Measurements from ENCODE around the gene CCDC136.

The CCDC136 gene

GRCh38 chr7:128845987-128846386 is 54.2 kb downstream of the CCDC136 start:
- Histone ChIP-seq H2AFZ (ENCODE audit: low read length) (no peak overlapping the region), H3K4me2 (ENCODE audit: low read length) (no peak overlapping the region), H4K20me1 (ENCODE audit: insufficient read depth, low read length) (no peaks in the 10 kb centered on the region), H3F3A (ENCODE audit: insufficient read depth, low read length) (no peaks in the 10 kb centered on the region), H3K79me2 (ENCODE audit: insufficient read depth, low read length) (no peaks in the 10 kb centered on the region), H3K27me3 (ENCODE audit: insufficient read depth, low read length) (no peaks in the 10 kb centered on the region; the same call in 1 of the 2 replicates), H3K9me2 (ENCODE audit: low read depth, low read length) (no peaks in the 10 kb centered on the region), H3K9me3 (ENCODE audit: low read length) (no peaks in the 10 kb centered on the region), H3K9ac (ENCODE audit: low read length) (no peak overlapping the region), H3K36me3 (ENCODE audit: insufficient read depth, low read length) (no peaks in the 10 kb centered on the region), H3K4me1 (ENCODE audit: insufficient read depth, low read length, severe bottlenecking) (peaks cover 3% of the 10 kb centered on the region), H3K4me3 (ENCODE audit: low read depth, low read length, poor library complexity, severe bottlenecking) (no peak overlapping the region), H3K27ac (ENCODE audit: low read depth, low read length, poor library complexity, severe bottlenecking) (no peak overlapping the region)
- TF ChIP-seq EZH2 (IDR thresholded peaks at IDR 0.05; ENCODE audit: borderline replicate concordance, low read length), result no peak
- no peak for TF ChIP-seq CTCF (IDR thresholded peaks at IDR 0.05; ENCODE audit: low read length)

- Histone ChIP-seq H3K79me2 (ENCODE audit: insufficient read depth, low read length) (no peaks in the 10 kb centered on the region), H2AFZ (ENCODE audit: low read length) (no peak overlapping the region), H4K20me1 (ENCODE audit: insufficient read depth, low read length) (no peaks in the 10 kb centered on the region)
These were observed 55.1 kb downstream of the CCDC136 start for GRCh38 chr7:128846781-128847444.

GRCh38 chr7:128847721-128848211 is 56.0 kb downstream of the CCDC136 start:
- no peaks in the 10 kb centered on the region for H3K9me3 ChIP-seq (ENCODE audit: low read length)
- H3K79me2 ChIP-seq (ENCODE audit: insufficient read depth, low read length), result no peaks in the 10 kb centered on the region
- H3K4me3 ChIP-seq (ENCODE audit: low read depth, low read length, poor library complexity, severe bottlenecking), result no peak overlapping the region
- peaks cover 11% of the 10 kb centered on the region; the same call in 1 of the 2 replicates for H3K27me3 ChIP-seq (ENCODE audit: insufficient read depth, low read length)
- H3K9ac ChIP-seq (ENCODE audit: low read length), result no peak overlapping the region
- H3K36me3 ChIP-seq (ENCODE audit: insufficient read depth, low read length), result no peaks in the 10 kb centered on the region
- no peaks in the 10 kb centered on the region for H3K9me2 ChIP-seq (ENCODE audit: low read depth, low read length)
- no peaks in the 10 kb centered on the region for H3F3A ChIP-seq (ENCODE audit: insufficient read depth, low read length)
- H2AFZ ChIP-seq (ENCODE audit: low read length), result no peak overlapping the region
- H3K27ac ChIP-seq (ENCODE audit: low read depth, low read length, poor library complexity, severe bottlenecking), result no peak overlapping the region
- TF ChIP-seq EZH2 (IDR thresholded peaks at IDR 0.05; ENCODE audit: borderline replicate concordance, low read length), result no peak
- no peak for TF ChIP-seq CTCF (IDR thresholded peaks at IDR 0.05; ENCODE audit: low read length)
- H3K4me2 ChIP-seq (ENCODE audit: low read length), result no peak overlapping the region
- H3K4me1 ChIP-seq (ENCODE audit: insufficient read depth, low read length, severe bottlenecking), result no peaks in the 10 kb centered on the region
- H4K20me1 ChIP-seq (ENCODE audit: insufficient read depth, low read length), result no peaks in the 10 kb centered on the region

More at GRCh38 chr7:128846781-128847444, 55.1 kb downstream of the CCDC136 start:
- no peaks in the 10 kb centered on the region for H3K36me3 ChIP-seq (ENCODE audit: insufficient read depth, low read length)
- no peak for TF ChIP-seq CTCF (IDR thresholded peaks at IDR 0.05; ENCODE audit: low read length)
- TF ChIP-seq EZH2 (IDR thresholded peaks at IDR 0.05; ENCODE audit: borderline replicate concordance, low read length), result no peak
- no peak overlapping the region for H3K9ac ChIP-seq (ENCODE audit: low read length)
- H3K4me2 ChIP-seq (ENCODE audit: low read length), result no peak overlapping the region
- no peaks in the 10 kb centered on the region for H3K9me3 ChIP-seq (ENCODE audit: low read length)
- no peaks in the 10 kb centered on the region for H3K9me2 ChIP-seq (ENCODE audit: low read depth, low read length)
- H3K27ac ChIP-seq (ENCODE audit: low read depth, low read length, poor library complexity, severe bottlenecking), result no peak overlapping the region
- H3K4me3 ChIP-seq (ENCODE audit: low read depth, low read length, poor library complexity, severe bottlenecking), result no peak overlapping the region
- H3F3A ChIP-seq (ENCODE audit: insufficient read depth, low read length), result no peaks in the 10 kb centered on the region
- peaks cover under 1% of the 10 kb centered on the region for H3K4me1 ChIP-seq (ENCODE audit: insufficient read depth, low read length, severe bottlenecking)
- peaks cover 3% of the 10 kb centered on the region; the same call in 1 of the 2 replicates for H3K27me3 ChIP-seq (ENCODE audit: insufficient read depth, low read length)

All from OCI-LY1 (cell line).